Activated CD4-positive, CD25-positive, alpha-beta regulatory T cell (primary cell): ENCODE results near the gene CHST5.
A peak's percentile ranks its signal among the peaks of the same experiment; 100 is the strongest.

Experiments
- DNase-seq, 4 experiments: peaks; one replicate each; lab custom pipeline; 2025; lab: John Stamatoyannopoulos, UW

The CHST5 gene

GRCh38 chr16:75535901-75536300, at the start of gene CHST5:
CHST5 (minus strand) TSS chr16:75536108; CDS start chr16:75530384, 5,724 bp downstream.
- no peak for DNase-seq

GRCh38 chr16:75584108-75584507, 48.2 kb upstream of the CHST5 start:
- no peak for DNase-seq

GRCh38 chr16:75579281-75579834, 43.5 kb upstream of the CHST5 start:
- DNase-seq = no peak

GRCh38 chr16:75578725-75579124, 42.8 kb upstream of the CHST5 start:
- DNase-seq = no peak

- DNase-seq = no peak
These were observed 42.3 kb upstream of the CHST5 start for GRCh38 chr16:75578212-75578611.

- DNase-seq = no peak
These were observed 40.5 kb upstream of the CHST5 start for GRCh38 chr16:75576384-75576811.

GRCh38 chr16:75575958-75576357, 40.0 kb upstream of the CHST5 start:
- no peak for DNase-seq

- no peak for DNase-seq
These were observed 38.0 kb upstream of the CHST5 start for GRCh38 chr16:75573955-75574354.

GRCh38 chr16:75572864-75573542, 37.1 kb upstream of the CHST5 start:
- no peak for DNase-seq

- no peak for DNase-seq
These were observed 34.6 kb upstream of the CHST5 start for GRCh38 chr16:75570396-75571065.

GRCh38 chr16:75567911-75568310, 32.0 kb upstream of the CHST5 start:
- DNase-seq = no peak

- peak in 2 of 4 experiments; percentile 5 to 29 for DNase-seq
These were observed 30.9 kb upstream of the CHST5 start for GRCh38 chr16:75566758-75567255.

GRCh38 chr16:75566040-75566757, 30.3 kb upstream of the CHST5 start, which contains the start of gene GABARAPL2:
GABARAPL2 (plus strand) TSS chr16:75566379; CDS start chr16:75566487, 108 bp downstream.
- peak; percentile 79 to 86 (median 84) for DNase-seq

- no peak for DNase-seq
These were observed 29.7 kb upstream of the CHST5 start for GRCh38 chr16:75565640-75566039.

GRCh38 chr16:75559564-75560372, 23.9 kb upstream of the CHST5 start:
- no peak for DNase-seq

- DNase-seq = no peak
These were observed 23.0 kb upstream of the CHST5 start for GRCh38 chr16:75558846-75559401.

- DNase-seq = no peak
These were observed 20.6 kb upstream of the CHST5 start for GRCh38 chr16:75556431-75556950.

GRCh38 chr16:75555707-75556430, 20.0 kb upstream of the CHST5 start, which contains the start of gene TMEM231:
TMEM231 (minus strand) TSS chr16:75556252; CDS start chr16:75556209, 43 bp downstream.
- DNase-seq = peak; percentile 88 to 95 (median 94)

- no peak for DNase-seq
These were observed 19.4 kb upstream of the CHST5 start for GRCh38 chr16:75555213-75555706.

GRCh38 chr16:75552951-75553350, 17.0 kb upstream of the CHST5 start:
- DNase-seq = no peak
